Activated naive CD4-positive, alpha-beta T cell treated with Interleukin-2 at 50 U/mL for 16 hours (primary cell): ENCODE measurements around the gene CTDSP2.
"Not testable (repeated sequence)": the region's sequence is repeated elsewhere in the genome, so short reads cannot be mapped to it uniquely, and the experiment has no call there.

Experiments
- DNase-seq: peaks from one replicate; pipeline ENCODE4 v3.0.0-alpha.2; 2020

Gene CTDSP2

DNA sequence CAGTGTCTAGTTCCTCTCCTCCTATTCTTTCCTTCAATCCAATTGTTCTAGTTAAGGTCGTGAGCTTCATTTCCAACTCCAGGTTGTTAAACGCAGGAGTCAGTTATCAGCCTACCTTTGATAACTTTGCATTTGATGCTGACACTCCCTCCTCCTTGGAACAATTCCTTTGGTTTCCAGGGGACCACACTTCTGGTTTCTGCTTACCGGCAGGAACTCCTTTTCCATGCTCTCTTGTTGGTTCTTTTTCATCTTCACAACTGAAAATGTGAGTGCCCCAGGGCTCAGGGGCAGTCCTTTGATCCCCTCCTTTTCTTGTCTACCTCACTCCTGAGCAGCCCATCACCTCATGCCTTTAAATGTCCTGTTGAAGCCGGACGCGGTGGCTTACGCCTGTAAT is 69.2 kb downstream of the CTDSP2 start:
- no peak for DNase-seq

DNA sequence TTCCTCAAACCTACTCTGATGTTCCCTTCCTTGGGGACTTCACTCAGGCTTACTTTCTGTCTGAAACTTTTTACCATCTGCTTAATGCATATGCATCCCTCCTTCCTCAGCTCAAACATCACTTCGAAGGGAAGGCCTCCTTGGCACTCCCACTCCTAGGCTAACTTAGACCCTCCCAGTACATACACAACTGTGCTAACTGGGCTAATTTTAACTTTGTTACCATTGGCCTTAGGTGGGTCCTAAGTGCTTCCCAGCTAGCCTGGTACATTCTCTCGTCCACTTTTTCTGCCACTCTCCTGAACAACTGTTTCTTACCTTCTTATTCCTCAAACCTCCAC is 70.3 kb downstream of the CTDSP2 start:
- DNase-seq = no peak

DNA sequence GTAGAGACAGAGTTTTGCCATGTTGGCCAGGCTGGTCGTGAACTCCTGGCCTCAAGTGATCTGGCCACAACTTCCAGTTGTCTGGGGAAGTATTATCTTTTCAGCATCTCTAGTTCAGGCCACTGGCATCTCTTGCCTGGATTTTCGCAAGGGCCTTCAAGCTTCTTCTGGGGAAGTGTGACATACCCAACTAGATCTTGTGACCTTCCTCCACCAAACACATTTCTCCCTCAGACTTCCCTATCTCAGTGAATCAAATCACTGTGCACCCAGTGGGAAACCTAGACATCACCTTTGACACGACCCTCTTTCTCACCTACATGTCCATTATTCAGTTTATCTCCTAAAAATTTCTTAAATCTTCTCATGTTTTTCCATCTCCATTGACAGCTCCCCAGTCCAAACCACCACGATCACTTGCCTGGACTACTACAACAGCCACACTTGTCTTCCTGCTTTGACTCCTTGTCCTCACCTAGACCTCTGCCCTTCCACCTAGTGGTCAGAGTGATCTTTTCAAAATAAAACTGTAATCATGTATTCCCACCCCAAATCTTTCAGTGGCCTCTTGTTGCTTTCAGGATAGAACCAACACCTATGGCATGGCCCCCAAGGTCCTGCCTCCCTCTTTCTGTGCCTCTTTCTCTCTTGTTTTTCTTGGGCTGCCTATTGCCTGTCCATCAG is 70.8 kb downstream of the CTDSP2 start:
- no peak for DNase-seq

DNA sequence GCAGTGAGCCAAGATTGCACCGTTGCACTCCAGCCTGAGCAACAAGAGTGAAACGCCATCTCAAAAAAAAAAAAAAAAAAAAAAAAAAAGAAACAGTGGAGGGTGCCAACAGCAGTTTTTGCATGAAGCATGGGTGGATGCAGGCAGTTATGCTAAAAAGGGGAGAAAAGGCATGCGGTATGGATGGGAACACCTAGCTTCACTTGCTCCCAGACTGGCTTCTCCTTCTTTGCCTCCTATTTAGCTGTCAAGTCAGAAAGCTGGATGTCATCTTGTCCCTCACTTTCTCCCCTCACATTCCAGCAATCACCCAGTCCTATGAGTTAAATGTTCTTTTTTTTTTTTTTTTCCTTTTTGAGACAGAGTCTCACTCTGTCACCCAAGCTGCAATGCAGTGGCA is 71.5 kb downstream of the CTDSP2 start:
- no peak for DNase-seq

DNA sequence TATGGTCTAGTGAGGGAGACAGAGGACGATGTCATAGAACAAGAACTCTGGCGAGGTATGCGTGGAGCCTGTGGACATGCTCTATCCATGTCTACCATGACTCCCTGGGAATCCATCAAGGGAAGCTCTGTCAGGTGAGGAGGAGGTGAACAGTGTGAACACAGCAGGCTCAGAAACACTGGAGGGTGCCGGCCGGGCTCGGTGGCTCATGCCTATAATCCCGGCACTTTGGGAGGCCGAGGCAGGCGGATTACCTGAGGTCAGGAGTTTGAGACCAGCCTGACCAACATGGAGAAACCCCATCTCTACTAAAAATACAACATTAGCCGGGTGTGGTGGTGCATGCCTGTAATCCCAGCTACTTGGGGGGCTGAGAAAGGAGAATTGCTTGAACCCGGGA is 71.9 kb downstream of the CTDSP2 start:
- DNase-seq = not testable (repeated sequence)

DNA sequence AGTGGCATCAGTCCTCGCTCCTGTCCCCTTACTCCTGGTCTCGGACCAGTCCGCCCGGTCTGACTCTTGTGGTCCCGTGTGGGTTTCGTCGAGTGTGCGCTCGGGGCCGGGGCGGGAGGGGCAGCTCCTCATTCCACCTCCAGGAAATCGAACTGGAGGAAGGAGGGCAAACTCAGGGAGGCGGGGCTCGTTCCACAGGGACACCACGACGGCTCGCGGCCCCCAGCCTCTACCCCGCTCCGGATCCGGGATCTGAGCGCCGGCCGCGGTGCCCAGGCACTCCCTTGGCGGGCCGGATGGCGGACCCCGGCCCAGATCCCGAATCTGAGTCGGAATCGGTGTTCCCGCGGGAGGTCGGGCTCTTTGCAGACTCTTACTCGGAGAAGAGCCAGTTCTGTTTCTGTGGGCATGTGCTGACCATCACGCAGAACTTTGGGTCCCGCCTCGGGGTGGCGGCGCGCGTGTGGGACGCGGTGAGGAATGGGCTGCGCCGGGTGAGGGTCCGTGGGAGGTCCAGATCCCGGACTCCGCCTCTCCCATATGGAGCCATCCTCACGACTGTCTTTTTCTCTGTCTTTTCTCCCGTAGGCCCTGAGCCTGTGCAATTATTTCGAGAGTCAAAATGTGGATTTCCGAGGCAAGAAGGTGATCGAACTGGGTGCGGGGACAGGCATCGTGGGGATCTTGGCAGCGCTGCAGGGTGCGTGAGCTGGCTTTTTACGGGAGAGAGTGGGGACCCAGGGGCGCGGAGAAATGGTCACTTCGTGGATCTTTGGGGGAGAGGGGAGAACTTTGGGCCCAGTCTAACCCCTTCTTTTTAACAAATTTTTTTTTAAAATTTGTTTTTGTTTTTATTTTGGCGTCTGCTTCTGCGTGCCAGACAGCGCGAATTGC is 73.9 kb downstream of the CTDSP2 start, which contains the start of gene EEF1AKMT3:
Gene EEF1AKMT3 (plus strand): TSS at position 186 of the 894 bp plus-strand sequence. CDS start 111 bp downstream, at position 297.
- DNase-seq = peak; percentile 48

DNA sequence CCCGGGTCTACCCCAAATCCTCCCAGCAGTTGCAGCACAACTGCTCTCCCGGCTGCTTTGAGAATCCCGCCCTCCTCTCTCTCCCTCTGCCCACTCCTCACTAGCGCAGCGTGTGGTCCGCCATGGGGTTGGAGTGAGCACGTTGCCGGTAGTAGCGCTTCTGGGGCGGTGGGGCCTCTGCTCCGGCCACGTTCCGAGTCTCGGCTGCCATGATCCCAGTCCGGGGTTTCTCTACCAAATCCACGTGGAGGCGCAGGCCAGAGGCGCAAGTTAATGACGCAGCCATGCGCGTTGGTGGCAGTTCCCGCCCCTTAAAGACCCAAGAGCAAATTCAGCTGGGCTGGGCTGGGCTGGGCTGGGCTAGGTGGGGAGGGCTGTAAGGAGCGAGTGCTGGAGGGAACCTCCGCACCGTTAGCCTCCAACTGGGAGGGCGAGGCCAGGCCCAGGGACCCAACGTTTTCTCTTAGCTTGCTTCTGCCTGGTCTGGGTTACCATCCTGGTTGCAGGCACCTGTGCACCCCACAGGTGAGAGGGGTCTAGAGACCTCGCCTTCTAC is 74.6 kb downstream of the CTDSP2 start, which contains the start of gene METTL1:
Gene METTL1 (minus strand): TSS at position 233 of the 556 bp plus-strand sequence. CDS start 22 bp downstream, at position 211.
- peak; percentile 95 for DNase-seq

DNA sequence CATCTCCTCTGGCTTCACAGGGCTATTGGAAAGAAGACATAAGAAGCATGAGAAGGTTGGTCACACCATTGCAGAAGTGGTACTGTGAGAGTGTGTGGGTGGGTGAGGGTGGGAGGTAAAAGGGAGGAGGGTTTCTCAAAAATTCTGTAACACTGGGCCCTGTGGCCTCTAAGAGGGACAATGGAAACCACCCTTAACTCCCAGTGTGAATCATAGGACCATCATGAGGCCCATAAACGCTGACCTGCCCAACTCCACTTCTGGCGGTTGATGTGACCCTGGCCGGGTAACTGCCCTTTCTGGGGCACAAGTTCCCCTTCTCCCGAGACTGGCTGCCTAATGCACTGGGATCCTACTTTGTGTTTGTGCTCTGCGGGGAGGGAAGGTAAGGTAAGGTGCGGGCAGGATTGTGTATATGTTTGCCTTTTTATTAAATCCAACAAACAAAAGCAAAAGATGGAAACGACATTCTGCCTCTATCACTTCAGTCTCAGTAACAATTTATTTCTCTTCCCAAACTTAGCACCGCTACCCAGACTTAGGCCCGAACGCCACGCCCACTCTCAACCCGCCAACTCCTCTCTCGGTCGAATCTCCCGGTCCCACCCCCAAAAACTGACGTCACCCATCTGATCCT is 75.2 kb downstream of the CTDSP2 start:
- peak; percentile 91 for DNase-seq

DNA sequence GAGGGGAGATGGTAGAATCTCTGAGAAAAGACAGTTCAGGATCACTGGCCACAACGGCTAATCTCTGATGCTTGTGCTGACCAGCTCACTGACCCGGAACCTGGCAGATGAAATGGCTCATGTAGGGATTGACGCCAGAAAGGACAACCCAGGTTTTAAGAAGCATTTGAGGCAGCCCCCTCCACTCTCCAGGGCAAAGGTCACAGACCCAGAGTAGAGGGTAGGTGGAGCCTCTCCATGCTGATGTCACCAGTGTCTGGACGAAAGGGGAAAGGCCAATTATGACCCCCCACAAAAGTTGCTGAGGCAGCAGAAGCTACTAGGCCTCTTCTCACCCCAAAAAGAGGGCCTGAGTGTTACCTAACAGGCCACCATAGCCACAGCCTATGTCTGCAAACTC is 75.8 kb downstream of the CTDSP2 start:
- no peak for DNase-seq
